Sigmoid colon (tissue), 7 donors: ENCODE measurements around the gene TM7SF3. TPM values are rescaled to one million over a fixed set of nuclear protein-coding genes. Genes with fewer than 3 reads are reported as not detected.

Experiments used
- DNase-seq: peaks from one replicate; pipeline ENCODE4 v3.0.0-alpha.2; 2019
- H3K27ac ChIP-seq, 4 donors: fragments of 200-600 bp; sonication (generic); one replicate each; pipeline ENCODE4 v1.5.1; 2016 to 2019; ENCODE audit warnings: mild to moderate bottlenecking in 1 of 4
- H3K27me3 ChIP-seq, 3 donors: fragments of 200-600 bp; sonication (generic); one replicate each; pipeline ENCODE4 v1.5.1; 2019; ENCODE audit warnings: mild to moderate bottlenecking in 1 of 3
- H3K36me3 ChIP-seq, 4 donors: fragments of 200-600 bp; sonication (generic); one replicate each; pipeline ENCODE4 v1.5.1; 2016 to 2019
- H3K4me1 ChIP-seq, 4 donors: fragments of 200-600 bp; sonication (generic); one replicate each; pipeline ENCODE4 v1.5.1; 2017 to 2019
- H3K4me3 ChIP-seq, 4 donors: fragments of 200-600 bp; sonication (generic); one replicate each; pipeline ENCODE4 v1.5.1; 2017 to 2019; ENCODE audit warnings: mild to moderate bottlenecking in 2 of 4, moderate library complexity in 1 of 4
- H3K9me3 ChIP-seq, 4 donors: fragments of 200-600 bp in 3 of 4; sonication (generic) in 3 of 4; one replicate each; pipeline versions ENCODE4 v1.5.1 to v1.6.1; 2013 to 2019
- EP300 ChIP-seq, 4 donors: sonication (generic); formaldehyde crosslinking; IDR thresholded peaks; one replicate each; pipeline ENCODE4 v1.6.1; 2017; ENCODE audit warnings: antibody characterized with exemption in 4 of 4
- POLR2A ChIP-seq, 2 donors: fragments of 450-650 bp; IDR thresholded peaks; one replicate each; pipeline ENCODE4 v1.6.1; 2016; ENCODE audit warnings: antibody characterized with exemption in 2 of 2, mild to moderate bottlenecking in 2 of 2, moderate library complexity in 2 of 2
- POLR2AphosphoS5 ChIP-seq, 4 donors: sonication (generic); formaldehyde crosslinking; IDR thresholded peaks; one replicate each; pipeline ENCODE4 v1.6.1; 2017; ENCODE audit warnings: antibody characterized with exemption in 4 of 4
- WGBS, 2 donors: extraction: QIAGEN DNeasy Blood & Tissue Kit; methylation state at CpG; one replicate each; pipeline ENCODE4 v1.1.7; 2013; 5-methylcytosine and 5-hydroxymethylcytosine counted together
- intact Hi-C: fragments of 100-400 bp; cut with DNase I; formaldehyde crosslinking; loops from one replicate; pipeline ENCODE4 v1.15.1; 2023
- polyA plus RNA-seq, 3 donors: library from polyadenylated mRNA; stranded (reverse); fragments of 200-250 nt; gene quantifications; one replicate each; pipeline ENCODE4 v1.2.3, GENCODE V29; 2013
- total RNA-seq, 4 donors: library from RNA; depleted of rRNA; stranded (reverse); fragments of >200 nt; gene quantifications; one replicate each; pipeline ENCODE4 v1.1.0, GENCODE V29; 2016
- TF ChIP-seq, protein P1 (sequence below), 4 experiments: fragments of 450-650 bp in 3 of 4; fragments of 200-600 bp in 1 of 4; IDR thresholded peaks; one replicate each; pipeline ENCODE4 v1.5.1; 2016 to 2019; ENCODE audit warnings: antibody characterized with exemption in 4 of 4, mild to moderate bottlenecking in 3 of 4, moderate library complexity in 2 of 4
- donor health status: healthy with polysubstance abuse.
- donor health status: Bipolar disorder and iron deficiency.
- donor health status: healthy.

Gene TM7SF3
- total and polyA plus RNA-seq, 7 donors: 9.2 to 56.9 (median 38.4) TPM

GRCh38 chr12:27031531-27031930, 17.3 kb upstream of the TM7SF3 start:
- WGBS, 2 donors: 92 to 94% methylated on average over 3 of the region's 3 CpGs
- H3K4me1 ChIP-seq: no peaks in the 10 kb centered on the region
- intact Hi-C loops: no loop called here
- no peak for TF ChIP-seq EP300 (IDR thresholded peaks at IDR 0.05)
- TF ChIP-seq, protein P1, sequence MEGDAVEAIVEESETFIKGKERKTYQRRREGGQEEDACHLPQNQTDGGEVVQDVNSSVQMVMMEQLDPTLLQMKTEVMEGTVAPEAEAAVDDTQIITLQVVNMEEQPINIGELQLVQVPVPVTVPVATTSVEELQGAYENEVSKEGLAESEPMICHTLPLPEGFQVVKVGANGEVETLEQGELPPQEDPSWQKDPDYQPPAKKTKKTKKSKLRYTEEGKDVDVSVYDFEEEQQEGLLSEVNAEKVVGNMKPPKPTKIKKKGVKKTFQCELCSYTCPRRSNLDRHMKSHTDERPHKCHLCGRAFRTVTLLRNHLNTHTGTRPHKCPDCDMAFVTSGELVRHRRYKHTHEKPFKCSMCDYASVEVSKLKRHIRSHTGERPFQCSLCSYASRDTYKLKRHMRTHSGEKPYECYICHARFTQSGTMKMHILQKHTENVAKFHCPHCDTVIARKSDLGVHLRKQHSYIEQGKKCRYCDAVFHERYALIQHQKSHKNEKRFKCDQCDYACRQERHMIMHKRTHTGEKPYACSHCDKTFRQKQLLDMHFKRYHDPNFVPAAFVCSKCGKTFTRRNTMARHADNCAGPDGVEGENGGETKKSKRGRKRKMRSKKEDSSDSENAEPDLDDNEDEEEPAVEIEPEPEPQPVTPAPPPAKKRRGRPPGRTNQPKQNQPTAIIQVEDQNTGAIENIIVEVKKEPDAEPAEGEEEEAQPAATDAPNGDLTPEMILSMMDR (IDR thresholded peaks at IDR 0.05): no peak
- TF ChIP-seq POLR2A (IDR thresholded peaks at IDR 0.05): no peak
- TF ChIP-seq POLR2AphosphoS5 (IDR thresholded peaks at IDR 0.05): no peak
- no peak overlapping the region for H3K27ac ChIP-seq
- peaks cover 0 to 74% (median 25%) of the 10 kb centered on the region in 4 donors for H3K36me3 ChIP-seq
- H3K27me3 ChIP-seq: no peaks in the 10 kb centered on the region
- no peak for DNase-seq
- no peak overlapping the region for H3K4me3 ChIP-seq
- no peaks in the 10 kb centered on the region for H3K9me3 ChIP-seq

GRCh38 chr12:27026257-27026656, 12.1 kb upstream of the TM7SF3 start:
- no peaks in the 10 kb centered on the region for H3K27me3 ChIP-seq
- no peak for DNase-seq
- peaks cover 0 to 27% (median 18%) of the 10 kb centered on the region in 4 donors for H3K4me1 ChIP-seq
- intact Hi-C loops: no loop called here
- no peaks in the 10 kb centered on the region for H3K9me3 ChIP-seq
- H3K27ac ChIP-seq: no peak overlapping the region
- peaks cover 0 to 49% (median 21%) of the 10 kb centered on the region in 4 donors for H3K36me3 ChIP-seq
- no peak for TF ChIP-seq EP300 (IDR thresholded peaks at IDR 0.05)
- TF ChIP-seq POLR2A (IDR thresholded peaks at IDR 0.05): no peak
- TF ChIP-seq, protein P1 (IDR thresholded peaks at IDR 0.05): no peak
- TF ChIP-seq POLR2AphosphoS5 (IDR thresholded peaks at IDR 0.05): no peak
- H3K4me3 ChIP-seq: no peak overlapping the region

- Histone ChIP-seq H3K36me3 (peaks cover 0 to 38% (median 16%) of the 10 kb centered on the region in 4 donors), H3K4me1 (peaks cover 0 to 27% (median 18%) of the 10 kb centered on the region in 4 donors), H3K9me3 (no peaks in the 10 kb centered on the region), H3K27me3 (no peaks in the 10 kb centered on the region), H3K27ac (no peak overlapping the region), H3K4me3 (no peak overlapping the region)
- TF ChIP-seq EP300 (IDR thresholded peaks at IDR 0.05) (no peak), POLR2AphosphoS5 (IDR thresholded peaks at IDR 0.05) (no peak), POLR2A (IDR thresholded peaks at IDR 0.05) (no peak)
- TF ChIP-seq, protein P1 (IDR thresholded peaks at IDR 0.05): no peak
- DNase-seq: no peak
- 16 to 67% methylated on average over 1 of the region's 1 CpG for WGBS, 2 donors
- intact Hi-C loops: no loop called here
Observed at GRCh38 chr12:27025116-27025515, 10.9 kb upstream of the TM7SF3 start.

- Histone ChIP-seq H3K27me3 (no peaks in the 10 kb centered on the region), H3K9me3 (no peaks in the 10 kb centered on the region), H3K36me3 (peaks cover 0 to 30% (median 14%) of the 10 kb centered on the region in 4 donors), H3K4me1 (peaks cover 0 to 27% (median 18%) of the 10 kb centered on the region in 4 donors), H3K27ac (no peak overlapping the region), H3K4me3 (no peak overlapping the region)
- no peak for DNase-seq
- WGBS, 2 donors: 88 to 93% methylated on average over 1 of the region's 1 CpG
- TF ChIP-seq, protein P1 (IDR thresholded peaks at IDR 0.05): no peak
- TF ChIP-seq POLR2AphosphoS5 (IDR thresholded peaks at IDR 0.05) (no peak), EP300 (IDR thresholded peaks at IDR 0.05) (no peak), POLR2A (IDR thresholded peaks at IDR 0.05) (no peak)
- intact Hi-C loops: loop anchor here (5.0 kb wide), 2 partner anchors 118 to 168 kb away; no protein-coding TSS in a partner anchor
Observed at GRCh38 chr12:27024291-27024690, 10.1 kb upstream of the TM7SF3 start.

- Histone ChIP-seq H3K36me3 (no peaks in the 10 kb centered on the region), H3K4me3 (no peak overlapping the region), H3K27ac (peak overlapping the region in 1 of 4 donors; percentile 95), H3K9me3 (no peaks in the 10 kb centered on the region), H3K4me1 (peaks cover 0 to 26% (median 18%) of the 10 kb centered on the region in 4 donors), H3K27me3 (no peaks in the 10 kb centered on the region)
- no peak for DNase-seq
- intact Hi-C loops: loop anchor here (5.0 kb wide), 2 partner anchors 122 to 172 kb away; no protein-coding TSS in a partner anchor
- WGBS, 2 donors: 96% methylated on average over 2 of the region's 2 CpGs
- TF ChIP-seq EP300 (IDR thresholded peaks at IDR 0.05) (no peak), POLR2AphosphoS5 (IDR thresholded peaks at IDR 0.05) (no peak), POLR2A (IDR thresholded peaks at IDR 0.05) (no peak)
- TF ChIP-seq, protein P1 (IDR thresholded peaks at IDR 0.05): no peak
Observed at GRCh38 chr12:27020761-27021160, 6.6 kb upstream of the TM7SF3 start.
